NCI-H187 treated with DMSO at 0.1 percent for 48 hours (cell line): Measurements from ENCODE around the gene ZDHHC12.

Source experiments
- DNase-seq: peaks from one replicate; lab custom pipeline; 2025; lab: John Stamatoyannopoulos, UW

ZDHHC12 gene

GRCh38 chr9:128729766-128730517, 6.0 kb upstream of the ZDHHC12 start:
- no peak for DNase-seq

GRCh38 chr9:128729302-128729701, 5.4 kb upstream of the ZDHHC12 start:
- no peak for DNase-seq

GRCh38 chr9:128728298-128728697, 4.4 kb upstream of the ZDHHC12 start:
- no peak for DNase-seq

GRCh38 chr9:128727640-128728248, 3.8 kb upstream of the ZDHHC12 start:
- no peak for DNase-seq

GRCh38 chr9:128724744-128725211, 851 bp upstream of the ZDHHC12 start:
- peak; percentile 7 for DNase-seq

GRCh38 chr9:128723352-128723865, 518 bp downstream of the ZDHHC12 start:
- no peak for DNase-seq

- no peak for DNase-seq
Measured at GRCh38 chr9:128722380-128723351, 1.3 kb downstream of the ZDHHC12 start.

- DNase-seq: no peak
Measured at GRCh38 chr9:128721487-128722010, 2.4 kb downstream of the ZDHHC12 start.

GRCh38 chr9:128720841-128721486, 3.0 kb downstream of the ZDHHC12 start:
- no peak for DNase-seq

- no peak for DNase-seq
Measured at GRCh38 chr9:128719919-128720605, 3.9 kb downstream of the ZDHHC12 start.

- no peak for DNase-seq
Measured at GRCh38 chr9:128718475-128718874, 5.5 kb downstream of the ZDHHC12 start.

- DNase-seq: no peak
Measured at GRCh38 chr9:128718047-128718446, 5.9 kb downstream of the ZDHHC12 start.

- DNase-seq: no peak
Measured at GRCh38 chr9:128716581-128717254, 7.2 kb downstream of the ZDHHC12 start.

- DNase-seq: no peak
Measured at GRCh38 chr9:128715436-128715750, 8.5 kb downstream of the ZDHHC12 start.

GRCh38 chr9:128714586-128715435, 9.1 kb downstream of the ZDHHC12 start:
- no peak for DNase-seq

- no peak for DNase-seq
Measured at GRCh38 chr9:128713941-128714573, 9.9 kb downstream of the ZDHHC12 start.

GRCh38 chr9:128713411-128713780, 10.5 kb downstream of the ZDHHC12 start:
- DNase-seq: no peak

GRCh38 chr9:128712451-128713410, 11.2 kb downstream of the ZDHHC12 start:
- no peak for DNase-seq
